Measurements from ENCODE around the gene ARHGEF33. TPM values are rescaled to one million over a fixed set of nuclear protein-coding genes. Genes with fewer than 3 reads are reported as not detected.

The ARHGEF33 gene
- total and polyA plus RNA-seq, 2 of the 13 experiments (the other 11 are each of a cell fraction or from before 2014, with no cell fraction given) = 0.04 TPM; not detected in 1

- TF ChIP-seq ZBTB2 (CRISPR knock-in tag; IDR thresholded peaks at IDR 0.05; ENCODE audit: low read depth) = no peak; the same call in 1 of the 2 replicates
- peak; percentile 73; the same call in 1 of the 2 replicates for TF ChIP-seq ZNF230 (CRISPR knock-in tag; IDR thresholded peaks at IDR 0.05)
- peak; percentile 93 for TF ChIP-seq ZNF891 (CRISPR knock-in tag; IDR thresholded peaks at IDR 0.05)
- TF ChIP-seq RFX5 (IDR thresholded peaks at IDR 0.05; ENCODE audit: low read depth, low read length) = 0 out of 2 replicates have a peak, but pooled peaks have one; percentile 19
- TF ChIP-seq ZNF567 (CRISPR knock-in tag; IDR thresholded peaks at IDR 0.05; ENCODE audit: borderline replicate concordance) = peak; percentile 91; the same call in 1 of the 2 replicates
- peak; percentile 97 for TF ChIP-seq SALL2 (CRISPR knock-in tag; IDR thresholded peaks at IDR 0.05)
- TF ChIP-seq NFYB (CRISPR knock-in tag; IDR thresholded peaks at IDR 0.05) = peak; percentile 98
- peak; percentile 91; the same call in 1 of the 2 replicates for TF ChIP-seq RFXAP (CRISPR knock-in tag; IDR thresholded peaks at IDR 0.05; ENCODE audit: borderline replicate concordance)
- TF ChIP-seq ZBTB42 (CRISPR knock-in tag; IDR thresholded peaks at IDR 0.05) = peak; percentile 91; the same call in 1 of the 2 replicates
- TF ChIP-seq RFXANK (CRISPR knock-in tag; IDR thresholded peaks at IDR 0.05) = peak; percentile 78
- 0 out of 2 replicates have a peak, but pooled peaks have one; percentile 39 for TF ChIP-seq ELF4 (CRISPR knock-in tag; IDR thresholded peaks at IDR 0.05; ENCODE audit: borderline replicate concordance)
- no peak for TF ChIP-seq ZBTB7A (CRISPR knock-in tag; IDR thresholded peaks at IDR 0.05)
- TF ChIP-seq ZSCAN30 (CRISPR knock-in tag; IDR thresholded peaks at IDR 0.05) = peak; percentile 78; the same call in 1 of the 2 replicates
- TF ChIP-seq THAP9 (CRISPR knock-in tag; IDR thresholded peaks at IDR 0.05; ENCODE audit: borderline replicate concordance) = peak; percentile 93; the same call in 1 of the 2 replicates
- peak; percentile 82; the same call in 1 of the 2 replicates for TF ChIP-seq SNAPC5 (CRISPR knock-in tag; IDR thresholded peaks at IDR 0.05; ENCODE audit: borderline replicate concordance)
- peak; percentile 64; the same call in 1 of the 2 replicates for TF ChIP-seq HNRNPL (IDR thresholded peaks at IDR 0.05; ENCODE audit: low read depth, low read length)
- TF ChIP-seq MAX (IDR thresholded peaks at IDR 0.05) = peak; percentile 88
- TF ChIP-seq ZNF30 (CRISPR knock-in tag; IDR thresholded peaks at IDR 0.05) = no peak; the same call in 1 of the 2 replicates
- peak; percentile 63; the same call in 1 of the 2 replicates for TF ChIP-seq TOE1 (CRISPR knock-in tag; IDR thresholded peaks at IDR 0.05)
- 0 out of 2 replicates have a peak, but pooled peaks have one; percentile 85 for TF ChIP-seq MATR3 (CRISPR knock-in tag; IDR thresholded peaks at IDR 0.05)
- no peak for TF ChIP-seq GATA4 (IDR thresholded peaks at IDR 0.05; ENCODE audit: borderline replicate concordance, low read depth)
- TF ChIP-seq, protein P1, sequence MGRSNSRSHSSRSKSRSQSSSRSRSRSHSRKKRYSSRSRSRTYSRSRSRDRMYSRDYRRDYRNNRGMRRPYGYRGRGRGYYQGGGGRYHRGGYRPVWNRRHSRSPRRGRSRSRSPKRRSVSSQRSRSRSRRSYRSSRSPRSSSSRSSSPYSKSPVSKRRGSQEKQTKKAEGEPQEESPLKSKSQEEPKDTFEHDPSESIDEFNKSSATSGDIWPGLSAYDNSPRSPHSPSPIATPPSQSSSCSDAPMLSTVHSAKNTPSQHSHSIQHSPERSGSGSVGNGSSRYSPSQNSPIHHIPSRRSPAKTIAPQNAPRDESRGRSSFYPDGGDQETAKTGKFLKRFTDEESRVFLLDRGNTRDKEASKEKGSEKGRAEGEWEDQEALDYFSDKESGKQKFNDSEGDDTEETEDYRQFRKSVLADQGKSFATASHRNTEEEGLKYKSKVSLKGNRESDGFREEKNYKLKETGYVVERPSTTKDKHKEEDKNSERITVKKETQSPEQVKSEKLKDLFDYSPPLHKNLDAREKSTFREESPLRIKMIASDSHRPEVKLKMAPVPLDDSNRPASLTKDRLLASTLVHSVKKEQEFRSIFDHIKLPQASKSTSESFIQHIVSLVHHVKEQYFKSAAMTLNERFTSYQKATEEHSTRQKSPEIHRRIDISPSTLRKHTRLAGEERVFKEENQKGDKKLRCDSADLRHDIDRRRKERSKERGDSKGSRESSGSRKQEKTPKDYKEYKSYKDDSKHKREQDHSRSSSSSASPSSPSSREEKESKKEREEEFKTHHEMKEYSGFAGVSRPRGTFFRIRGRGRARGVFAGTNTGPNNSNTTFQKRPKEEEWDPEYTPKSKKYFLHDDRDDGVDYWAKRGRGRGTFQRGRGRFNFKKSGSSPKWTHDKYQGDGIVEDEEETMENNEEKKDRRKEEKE (IDR thresholded peaks at IDR 0.05) = no peak
Observed at GRCh38 chr2:38875576-38876367, 13.9 kb upstream of the ARHGEF33 start, which contains the start of the genes DHX57 and MORN2 (continued).
